OCI-LY7 (cell line): ENCODE data around the gene KRT83. TPM values are rescaled to one million over a fixed set of nuclear protein-coding genes. Genes with fewer than 3 reads are reported as not detected.
"Not testable (repeated sequence)": the region's sequence is repeated elsewhere in the genome, so short reads cannot be mapped to it uniquely, and the experiment has no call there.

Experiments
- BruUV-seq: library from RNA; stranded (reverse); fragments of 400-500 nt; replicated peaks from 2 replicates; lab custom pipeline; 2021; lab: Mats Ljungman, UMichigan
- CTCF ChIA-PET: fragments of 300-600 bp; sonication (Branson Sonifier 250); formaldehyde crosslinking; loops from one replicate; lab custom pipeline; 2022; ENCODE audit warnings: antibody characterized with exemption; ENCODE audit not compliant: unreplicated experiment; lab: Charles Lee
- POLR2A ChIA-PET: fragments of 300-600 bp; sonication (Branson Sonifier 250); formaldehyde crosslinking; loops from one replicate; lab custom pipeline; 2022; ENCODE audit warnings: antibody characterized with exemption; lab: Charles Lee
- DNase-seq: peaks from one replicate; pipeline ENCODE4 v3.0.0-alpha.2; 2015; ENCODE audit warnings: low spot score
- H2AFZ ChIP-seq: fragments of 200-600 bp; sonication (generic), shearing (Covaris generic); 2 replicates; pipeline ENCODE4 v1.6.1; 2014; ENCODE audit warnings: mild to moderate bottlenecking, antibody characterized with exemption, low read length, moderate library complexity
- H3K27ac ChIP-seq: fragments of 200-600 bp; sonication (generic); 2 replicates; pipeline ENCODE4 v1.5.1; 2014; ENCODE audit warnings: mixed run types, low read depth, mild to moderate bottlenecking, moderate library complexity, low read length, inconsistent platforms; ENCODE audit not compliant: poor library complexity, severe bottlenecking
- H3K36me3 ChIP-seq: fragments of 200-600 bp; sonication (generic); 2 replicates; pipeline ENCODE4 v1.6.1; 2014; ENCODE audit warnings: mild to moderate bottlenecking, antibody characterized with exemption, low read length, moderate library complexity, mixed read lengths; ENCODE audit not compliant: insufficient read depth
- H3K4me1 ChIP-seq: fragments of 200-600 bp; sonication (generic); 2 replicates; pipeline ENCODE4 v1.5.1; 2014; ENCODE audit warnings: mild to moderate bottlenecking, low read length; ENCODE audit not compliant: insufficient read depth, poor library complexity, severe bottlenecking
- H3K4me2 ChIP-seq: fragments of 200-600 bp; sonication (generic); 2 replicates; pipeline ENCODE4 v1.6.1; 2014; ENCODE audit warnings: mild to moderate bottlenecking, low read length
- H3K4me3 ChIP-seq: fragments of 200-600 bp; sonication (generic); 2 replicates; pipeline ENCODE4 v1.5.1; 2014; ENCODE audit warnings: mild to moderate bottlenecking, low read depth, low read length; ENCODE audit not compliant: poor library complexity, severe bottlenecking
- H3K79me2 ChIP-seq: fragments of 200-600 bp; sonication (generic); 2 replicates; pipeline ENCODE4 v1.6.1; 2016; ENCODE audit warnings: low read depth, mild to moderate bottlenecking, low read length, moderate library complexity, mixed read lengths; ENCODE audit not compliant: insufficient read depth
- H3K9me2 ChIP-seq: fragments of 200-600 bp; sonication (generic); 2 replicates; pipeline ENCODE4 v1.6.1; 2016; ENCODE audit warnings: mild to moderate bottlenecking, low read length, mixed read lengths; ENCODE audit not compliant: insufficient read depth
- H3K9me3 ChIP-seq: fragments of 200-600 bp; sonication (generic); 2 replicates; pipeline ENCODE4 v1.6.1; 2014; ENCODE audit warnings: mild to moderate bottlenecking, mixed run types, low read length, mixed read lengths
- H4K20me1 ChIP-seq: fragments of 200-600 bp; sonication (generic); 2 replicates; pipeline ENCODE4 v1.6.1; 2014; ENCODE audit warnings: mild to moderate bottlenecking, antibody characterized with exemption, low read length, moderate library complexity, mixed read lengths; ENCODE audit not compliant: insufficient read depth
- CTCF ChIP-seq: fragments of 200-600 bp; sonication (generic); conservative IDR thresholded peaks from 2 replicates; pipeline ENCODE4 v1.5.1; 2014; ENCODE audit warnings: mild to moderate bottlenecking, antibody characterized with exemption, low read length, moderate library complexity, mixed read lengths
- EZH2phosphoT487 ChIP-seq: fragments of 200-600 bp; sonication (generic); IDR thresholded peaks from 2 replicates; pipeline ENCODE4 v1.6.1; 2018; ENCODE audit warnings: low read depth, borderline replicate concordance, mild to moderate bottlenecking, mixed run types, antibody characterized with exemption, low read length, moderate library complexity, mixed read lengths
- intact Hi-C: fragments of 100-400 bp; cut with micrococcal nuclease; formaldehyde crosslinking; loops from one replicate; pipeline ENCODE4 v1.10.0; 2022; ENCODE audit not compliant: unreplicated experiment
- total RNA-seq, 2 experiments: library from RNA; depleted of rRNA in 1 of 2; stranded (reverse); fragments of >200 nt in 1 of 2; shearing (Covaris generic) in 1 of 2; gene quantifications; 2 replicates each; pipeline ENCODE4 v1.2.3, GENCODE V29; 2014 to 2022

Gene KRT83
- total RNA-seq, 2 experiments from 2014 or later, result not detected

- H3K79me2 ChIP-seq, H3K4me1 ChIP-seq, POLR2A ChIA-PET, H3K9me2 ChIP-seq, H3K4me2 ChIP-seq, H3K9me3 ChIP-seq, intact Hi-C loops, DNase-seq, H2AFZ ChIP-seq, H3K36me3 ChIP-seq, H3K4me3 ChIP-seq, H3K27ac ChIP-seq, H4K20me1 ChIP-seq, BruUV-seq: not testable (repeated sequence)
- CTCF ChIA-PET, result interaction anchor here (0.6 kb wide), 1 partner anchor 8 kb away, joined by 3 read pairs; no protein-coding TSS in a partner anchor
- peak; percentile 52 for TF ChIP-seq CTCF
These were observed 34.1 kb downstream of the KRT83 start for GRCh38 chr12:52286857-52287785.

GRCh38 chr12:52285851-52286530 is 35.2 kb downstream of the KRT83 start:
- no peak overlapping the region for H3K4me2 ChIP-seq

More at GRCh38 chr12:52285851-52286530, 35.2 kb downstream of the KRT83 start:
- Histone ChIP-seq H3K79me2 (no peaks in the 10 kb centered on the region), H3K4me3 (no peak overlapping the region), H3K9me2 (no peaks in the 10 kb centered on the region), H3K27ac (no peak overlapping the region), H3K36me3 (no peaks in the 10 kb centered on the region), H4K20me1 (no peaks in the 10 kb centered on the region), H3K9me3 (no peaks in the 10 kb centered on the region), H3K4me1 (no peaks in the 10 kb centered on the region), H2AFZ (no peak overlapping the region)
- ChIA-PET CTCF (interaction anchor here (0.6 kb wide), 1 partner anchor 10 kb away, joined by 3 read pairs; no protein-coding TSS in a partner anchor), POLR2A (no interaction called here)
- no TSS peak for BruUV-seq
- DNase-seq, result no peak
- TF ChIP-seq CTCF, result no peak
- no peak for TF ChIP-seq EZH2phosphoT487
- intact Hi-C loops, result no loop called here
